Trophoblast cell (in vitro differentiated cells and primary cell): ENCODE measurements around the gene THAP7.
A peak's percentile ranks its signal among the peaks of the same experiment; 100 is the strongest.

ENCODE experiments used
- DNase-seq, 2 donors: peaks; one replicate each; pipeline ENCODE4 v3.0.0-alpha.2; 2016
- H2AFZ ChIP-seq: 2 replicates; pipeline ENCODE4 v1.6.1; 2013; ENCODE audit warnings: low read length, moderate library complexity, mild to moderate bottlenecking; ENCODE audit not compliant: insufficient read depth, poor library complexity
- H2AK5ac ChIP-seq: 2 replicates; pipeline ENCODE4 v1.6.1; 2013; ENCODE audit warnings: mild to moderate bottlenecking, low read length
- H2BK120ac ChIP-seq: 2 replicates; pipeline ENCODE4 v1.6.1; 2013; ENCODE audit warnings: low read length, mild to moderate bottlenecking, moderate library complexity; ENCODE audit not compliant: insufficient read depth, poor library complexity
- H2BK12ac ChIP-seq: 2 replicates; pipeline ENCODE4 v1.6.1; 2013; ENCODE audit warnings: mild to moderate bottlenecking, low read length, moderate library complexity
- H2BK5ac ChIP-seq: 2 replicates; pipeline ENCODE4 v1.6.1; 2013; ENCODE audit warnings: low read length, low read depth, moderate library complexity, mild to moderate bottlenecking; ENCODE audit not compliant: poor library complexity
- H3K14ac ChIP-seq: 2 replicates; pipeline ENCODE4 v1.6.1; 2013; ENCODE audit warnings: mild to moderate bottlenecking, low read length
- H3K18ac ChIP-seq: 2 replicates; pipeline ENCODE4 v1.6.1; 2013; ENCODE audit warnings: mild to moderate bottlenecking, low read length
- H3K23ac ChIP-seq: 2 replicates; pipeline ENCODE4 v1.6.1; 2013; ENCODE audit warnings: low read length
- H3K27ac ChIP-seq: 2 replicates; pipeline ENCODE4 v1.5.1; 2013; ENCODE audit warnings: low read depth, mild to moderate bottlenecking, inconsistent platforms, low read length, moderate library complexity
- H3K27me3 ChIP-seq: 2 replicates; pipeline ENCODE4 v1.6.1; 2013; ENCODE audit warnings: inconsistent platforms, mild to moderate bottlenecking, low read length, moderate library complexity; ENCODE audit not compliant: insufficient read depth
- H3K36me3 ChIP-seq, 2 experiments: 1 replicate in 1 of 2; 2 replicates in 1 of 2; pipeline ENCODE4 v1.6.1; 2013; ENCODE audit warnings: low read length in 2 of 2, mild to moderate bottlenecking in 2 of 2, moderate library complexity in 1 of 2; ENCODE audit not compliant: insufficient read depth in 2 of 2, control insufficient read depth in 1 of 2
- H3K4ac ChIP-seq: 2 replicates; pipeline ENCODE4 v1.6.1; 2013; ENCODE audit warnings: low read depth, mild to moderate bottlenecking, low read length, moderate library complexity
- H3K4me1 ChIP-seq, 2 experiments: 1 replicate in 1 of 2; 2 replicates in 1 of 2; pipeline ENCODE4 v1.6.1; 2013; ENCODE audit warnings: low read length in 2 of 2, mild to moderate bottlenecking in 2 of 2, moderate library complexity in 1 of 2; ENCODE audit not compliant: insufficient read depth in 2 of 2, control insufficient read depth in 1 of 2
- H3K4me2 ChIP-seq: 2 replicates; pipeline ENCODE4 v1.6.1; 2013; ENCODE audit warnings: inconsistent platforms, mild to moderate bottlenecking, low read length, moderate library complexity
- H3K4me3 ChIP-seq: 2 replicates; pipeline ENCODE4 v1.5.1; 2013; ENCODE audit warnings: mild to moderate bottlenecking, low read depth, low read length, inconsistent platforms
- H3K79me1 ChIP-seq: one replicate; pipeline ENCODE4 v1.6.1; 2013; ENCODE audit warnings: low read length
- H3K79me2 ChIP-seq: 2 replicates; pipeline ENCODE4 v1.6.1; 2013; ENCODE audit warnings: low read length, mild to moderate bottlenecking; ENCODE audit not compliant: control insufficient read depth, insufficient read depth, poor library complexity
- H3K9ac ChIP-seq: 2 replicates; pipeline ENCODE4 v1.6.1; 2013; ENCODE audit warnings: mild to moderate bottlenecking, low read length
- H3K9me3 ChIP-seq: 2 replicates; pipeline ENCODE4 v1.6.1; 2013; ENCODE audit warnings: low read depth, mild to moderate bottlenecking, control low read depth, inconsistent platforms, low read length; ENCODE audit not compliant: insufficient read depth
- H4K12ac ChIP-seq: 2 replicates; pipeline ENCODE4 v1.6.1; 2013; ENCODE audit warnings: low read depth, mild to moderate bottlenecking, low read length, moderate library complexity
- H4K8ac ChIP-seq: 2 replicates; pipeline ENCODE4 v1.6.1; 2013; ENCODE audit warnings: low read depth, mild to moderate bottlenecking, low read length, moderate library complexity
- H4K91ac ChIP-seq: one replicate; pipeline ENCODE4 v1.6.1; 2013; ENCODE audit warnings: low read depth, mild to moderate bottlenecking, low read length, moderate library complexity
- WGBS: extraction: QIAGEN DNeasy Blood & Tissue Kit; methylation state at CpG from one replicate; pipeline ENCODE4 v1.1.7; 2013; ENCODE audit warnings: missing lambda C conversion rate; ENCODE audit not compliant: insufficient read length, insufficient coverage; ENCODE audit errors: extremely low coverage; 5-methylcytosine and 5-hydroxymethylcytosine counted together

THAP7 gene

DNA sequence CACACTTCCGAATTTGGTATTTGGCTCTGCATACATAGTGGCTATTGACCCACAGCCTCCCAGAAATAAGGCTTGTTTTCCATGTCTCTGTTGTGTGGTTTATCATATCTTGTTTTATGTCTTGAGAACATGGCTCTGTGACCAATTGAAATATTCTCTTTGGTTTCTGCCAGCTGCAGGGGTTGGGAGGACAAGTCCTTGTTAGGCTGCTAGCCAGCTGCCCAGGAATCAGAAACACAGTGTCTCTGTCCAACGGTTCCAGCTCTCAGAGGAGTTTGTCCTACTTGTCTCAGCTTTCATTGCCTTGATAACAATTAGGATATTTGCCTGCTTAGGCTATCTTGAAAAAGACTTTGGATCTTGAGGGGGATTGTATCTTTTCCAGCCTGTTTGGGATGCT lies 36.5 kb upstream of the THAP7 start:
- Histone ChIP-seq H3K79me1 (peaks cover 13% of the 10 kb centered on the region), H3K4me3 (no peak overlapping the region), H4K91ac (peak overlapping the region; percentile 35), H3K4me2 (no peak overlapping the region), H3K9ac (no peak overlapping the region), H2BK5ac (peak overlapping the region; percentile 66), H2BK120ac (peak overlapping the region; percentile 79), H3K23ac (no peak overlapping the region), H3K27me3 (no peaks in the 10 kb centered on the region), H3K36me3 (no peaks in the 10 kb centered on the region), H2AFZ (no peak overlapping the region), H4K12ac (no peak overlapping the region), H3K14ac (peak overlapping the region; percentile 54), H3K27ac (peak overlapping the region; percentile 71), H2AK5ac (no peak overlapping the region), H3K4me1 (peaks cover 8 to 10% of the 10 kb centered on the region in 2 experiments), H3K18ac (peak overlapping the region; percentile 74), H3K79me2 (no peaks in the 10 kb centered on the region), H4K8ac (no peak overlapping the region), H3K4ac (no peak overlapping the region), H3K9me3 (no peaks in the 10 kb centered on the region), H2BK12ac (peak overlapping the region; percentile 97)
- DNase-seq = no peak
- WGBS = no CpG with 5 or more reads among the region's 2 CpGs

- DNase-seq = peak in 1 of 2 donors; percentile 46
- H4K8ac ChIP-seq = no peak overlapping the region
- no peaks in the 10 kb centered on the region for H3K27me3 ChIP-seq
- H3K14ac ChIP-seq = no peak overlapping the region
- no peak overlapping the region for H3K23ac ChIP-seq
- H3K4me2 ChIP-seq = no peak overlapping the region
- no peak overlapping the region for H2BK120ac ChIP-seq
- H3K4me3 ChIP-seq = no peak overlapping the region
- H3K9ac ChIP-seq = no peak overlapping the region
- no peak overlapping the region for H4K12ac ChIP-seq
- H3K4ac ChIP-seq = no peak overlapping the region
- no peak overlapping the region for H2AFZ ChIP-seq
- H3K4me1 ChIP-seq = peaks cover 31 to 33% of the 10 kb centered on the region in 2 experiments
- H2BK12ac ChIP-seq = no peak overlapping the region
- no peak overlapping the region for H2BK5ac ChIP-seq
- H3K18ac ChIP-seq = no peak overlapping the region
- H3K27ac ChIP-seq = no peak overlapping the region
- H3K9me3 ChIP-seq = no peaks in the 10 kb centered on the region
- no peak overlapping the region for H4K91ac ChIP-seq
- H3K36me3 ChIP-seq = no peaks in the 10 kb centered on the region
- WGBS = no CpG with 5 or more reads among the region's 3 CpGs
- no peak overlapping the region for H2AK5ac ChIP-seq
- peaks cover 2% of the 10 kb centered on the region for H3K79me2 ChIP-seq
- peaks cover 27% of the 10 kb centered on the region for H3K79me1 ChIP-seq
Measured at GRCh38 chr22:21034989-21035388, 33.1 kb upstream of the THAP7 start.

DNA sequence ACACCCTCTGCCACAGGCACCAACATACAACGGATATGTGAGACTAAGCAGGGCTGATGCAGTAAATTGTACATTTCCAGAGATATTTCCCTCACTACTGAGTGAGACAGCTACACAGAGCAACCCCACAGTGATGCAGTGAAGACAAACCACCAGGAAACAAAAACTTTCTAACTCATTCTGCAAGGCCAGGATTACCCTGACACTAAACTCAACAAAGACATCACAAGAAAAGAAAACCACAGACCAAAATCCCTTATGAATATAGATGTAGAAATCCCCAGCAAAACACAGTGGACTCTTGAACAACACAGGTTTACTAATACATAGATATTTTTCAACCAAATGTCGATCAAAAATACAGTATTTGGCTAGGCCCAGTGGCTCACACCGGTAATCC lies 32.0 kb upstream of the THAP7 start:
- peak overlapping the region; percentile 70 for H2BK120ac ChIP-seq
- H3K14ac ChIP-seq = peak overlapping the region; percentile 54
- H3K27me3 ChIP-seq = no peaks in the 10 kb centered on the region
- H2BK12ac ChIP-seq = peak overlapping the region; percentile 78
- no peaks in the 10 kb centered on the region for H3K9me3 ChIP-seq
- H2BK5ac ChIP-seq = peak overlapping the region; percentile 14
- no peaks in the 10 kb centered on the region for H3K36me3 ChIP-seq
- H3K4ac ChIP-seq = peak overlapping the region; percentile 16
- H3K79me2 ChIP-seq = peaks cover 2% of the 10 kb centered on the region
- H3K23ac ChIP-seq = no peak overlapping the region
- H4K8ac ChIP-seq = no peak overlapping the region
- H2AFZ ChIP-seq = no peak overlapping the region
- H3K18ac ChIP-seq = peak overlapping the region; percentile 48
- no peak overlapping the region for H3K4me3 ChIP-seq
- peak overlapping the region; percentile 74 for H4K91ac ChIP-seq
- no peak for DNase-seq
- H4K12ac ChIP-seq = no peak overlapping the region
- H3K9ac ChIP-seq = no peak overlapping the region
- H3K79me1 ChIP-seq = peaks cover 24% of the 10 kb centered on the region
- no CpG with 5 or more reads among the region's 3 CpGs for WGBS
- peak overlapping the region; percentile 80 for H2AK5ac ChIP-seq
- H3K4me1 ChIP-seq = peaks cover 41 to 42% of the 10 kb centered on the region in 2 experiments
- H3K4me2 ChIP-seq = no peak overlapping the region
- H3K27ac ChIP-seq = no peak overlapping the region

- no CpG with 5 or more reads among the region's 12 CpGs for WGBS
- H3K79me1 ChIP-seq = peaks cover 21% of the 10 kb centered on the region
- peak; percentile 74 to 77 for DNase-seq
- H2BK5ac ChIP-seq = peak overlapping the region; percentile 80
- peak overlapping the region; percentile 80 for H2AK5ac ChIP-seq
- H3K9me3 ChIP-seq = no peaks in the 10 kb centered on the region
- H3K18ac ChIP-seq = peak overlapping the region; percentile 62
- H2BK120ac ChIP-seq = peak overlapping the region; percentile 85
- H3K4me1 ChIP-seq = peaks cover 37 to 39% of the 10 kb centered on the region in 2 experiments
- H3K27ac ChIP-seq = peak overlapping the region; percentile 84
- no peak overlapping the region for H3K9ac ChIP-seq
- peak overlapping the region; percentile 53 for H3K4ac ChIP-seq
- H4K8ac ChIP-seq = peak overlapping the region; percentile 52
- no peaks in the 10 kb centered on the region for H3K27me3 ChIP-seq
- no peak overlapping the region for H3K23ac ChIP-seq
- peak overlapping the region; percentile 32 for H2AFZ ChIP-seq
- peak overlapping the region; percentile 78 for H2BK12ac ChIP-seq
- peak overlapping the region; percentile 52 for H3K4me3 ChIP-seq
- H4K91ac ChIP-seq = peak overlapping the region; percentile 80
- peak overlapping the region; percentile 83 for H3K4me2 ChIP-seq
- no peak overlapping the region for H4K12ac ChIP-seq
- peaks cover 2% of the 10 kb centered on the region for H3K79me2 ChIP-seq
- peak overlapping the region; percentile 82 for H3K14ac ChIP-seq
- no peaks in the 10 kb centered on the region for H3K36me3 ChIP-seq
Measured at GRCh38 chr22:21032868-21033688, 31.2 kb upstream of the THAP7 start.
